Measurements from ENCODE around the gene PLXNA1.

Gene PLXNA1

GRCh38 chr3:126952983-126953660, 29.8 kb upstream of the PLXNA1 start:
- no peak for DNase-seq (ENCODE audit: low read depth)

DNA sequence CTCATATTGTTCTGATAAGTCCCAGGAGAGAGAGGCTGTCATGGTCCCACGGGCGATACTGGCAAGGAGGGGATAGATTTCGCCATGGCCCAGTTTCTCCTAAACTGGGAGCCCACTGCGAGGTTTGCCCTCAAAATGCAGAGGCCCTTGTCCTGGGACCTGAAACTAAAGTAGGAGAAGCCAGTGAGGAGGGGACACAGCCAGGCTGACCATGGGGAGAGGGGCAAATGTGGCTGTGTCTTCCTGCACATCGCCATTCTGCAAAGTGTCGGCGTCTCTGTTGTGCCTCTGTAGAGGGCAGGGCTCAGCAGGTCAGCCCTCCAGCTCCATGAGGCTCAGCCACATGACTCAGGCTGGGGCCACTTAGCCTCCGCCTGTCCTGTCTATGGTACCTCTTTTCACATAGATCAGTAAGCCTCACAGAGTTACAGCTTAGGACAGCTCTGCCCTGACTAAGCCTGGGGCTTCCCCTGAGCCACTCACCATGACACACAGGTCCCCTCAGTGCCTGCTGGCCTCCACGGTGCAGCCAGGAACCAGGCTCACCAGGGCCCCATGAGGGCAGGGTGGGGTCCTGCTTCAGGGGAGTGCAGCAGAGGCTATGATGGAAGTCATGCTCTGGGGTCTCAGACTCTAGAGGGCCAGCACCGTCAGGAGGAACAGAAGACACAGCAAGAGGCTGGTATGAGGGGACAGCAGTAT, 28.6 kb upstream of the PLXNA1 start:
- DNase-seq (ENCODE audit: low read depth): no peak

- DNase-seq (ENCODE audit: low read depth): no peak
Observed at GRCh38 chr3:126955004-126955790, 27.7 kb upstream of the PLXNA1 start.

DNA sequence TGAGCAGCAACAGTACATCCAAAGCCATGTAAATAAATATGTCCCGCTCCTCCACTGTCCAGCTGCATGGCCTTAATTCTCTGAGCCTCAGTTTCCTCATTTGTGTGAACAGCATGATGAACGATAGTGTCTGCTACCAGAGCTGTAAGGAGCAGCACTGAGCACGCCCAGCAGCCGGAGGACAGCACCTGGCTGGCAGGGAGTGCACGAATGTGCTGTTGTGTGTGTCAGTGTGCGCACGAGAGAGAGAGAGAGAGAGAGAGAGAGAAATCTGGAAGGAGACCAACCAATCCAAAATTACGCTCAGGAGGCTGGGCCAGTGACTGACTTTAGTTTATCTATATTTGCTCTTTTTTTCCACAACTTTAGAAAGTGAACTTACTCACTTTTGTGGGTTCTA, 26.6 kb upstream of the PLXNA1 start:
- no peak for DNase-seq (ENCODE audit: low read depth)

GRCh38 chr3:126956866-126957650, 25.9 kb upstream of the PLXNA1 start:
- DNase-seq (ENCODE audit: low read depth): no peak

- DNase-seq (ENCODE audit: low read depth): no peak
Observed at GRCh38 chr3:126957776-126958637, 24.9 kb upstream of the PLXNA1 start.

DNA sequence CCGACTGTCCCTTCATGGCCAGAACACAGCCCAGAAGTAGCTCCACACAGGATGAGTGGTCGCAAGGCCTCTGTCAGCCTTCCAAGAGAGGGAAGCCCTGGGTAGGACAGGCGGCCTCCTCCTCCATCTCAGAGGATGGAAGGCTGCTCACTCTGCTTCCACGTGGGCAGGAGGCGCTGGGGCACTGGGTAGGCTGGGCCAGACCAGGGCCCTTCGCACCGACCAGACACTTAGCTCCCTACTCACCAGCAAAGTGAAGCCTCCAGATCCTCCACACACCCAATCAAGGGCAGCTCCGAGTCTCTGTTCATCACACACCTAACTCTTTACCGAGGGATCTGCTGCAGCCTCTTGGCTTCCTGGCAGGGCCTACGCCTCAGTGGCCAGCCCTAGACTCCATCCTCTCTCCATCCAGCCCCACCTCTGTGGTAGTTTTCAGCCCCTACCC, 24.3 kb upstream of the PLXNA1 start:
- no peak for DNase-seq (ENCODE audit: low read depth)

- DNase-seq (ENCODE audit: low read depth): no peak
Observed at GRCh38 chr3:126959136-126959920, 23.6 kb upstream of the PLXNA1 start.

DNA sequence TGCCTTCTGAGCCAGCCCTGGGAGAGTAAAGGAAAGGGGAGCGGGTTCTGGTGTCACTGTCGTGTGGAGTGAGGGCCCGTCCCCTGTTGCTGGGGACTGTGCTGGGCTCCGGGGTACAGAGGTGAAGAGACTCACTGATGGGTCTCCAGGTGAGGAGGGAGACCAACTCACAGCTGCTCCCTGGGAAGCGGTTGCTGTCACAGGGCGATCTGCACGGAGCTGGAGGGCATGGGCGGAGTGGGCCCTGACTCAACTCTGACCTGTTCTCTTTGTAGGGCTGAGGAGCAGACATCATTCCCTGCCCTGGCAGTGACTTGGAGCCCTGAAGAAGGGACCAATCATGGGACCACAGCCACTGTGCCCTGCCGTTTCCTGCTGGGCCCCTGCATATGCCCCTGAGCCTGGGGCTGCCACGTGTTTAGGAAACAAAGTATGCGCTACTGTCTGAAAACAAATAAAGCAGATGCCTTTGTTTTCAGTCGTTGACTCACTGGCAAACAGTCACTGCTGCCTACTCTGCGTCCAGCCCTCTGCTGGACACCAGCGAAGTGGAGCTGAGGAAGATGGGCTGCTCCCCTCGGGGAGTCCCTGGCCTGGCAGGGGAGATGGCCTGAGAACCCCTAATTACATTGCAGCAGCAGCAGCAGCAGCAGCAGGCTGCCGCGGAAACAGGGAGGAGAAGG, 22.9 kb upstream of the PLXNA1 start:
- DNase-seq (ENCODE audit: low read depth): no peak

- DNase-seq (ENCODE audit: low read depth): no peak
Observed at GRCh38 chr3:126960604-126960995, 22.3 kb upstream of the PLXNA1 start.

- DNase-seq (ENCODE audit: low read depth): no peak
Observed at GRCh38 chr3:126961191-126961790, 21.6 kb upstream of the PLXNA1 start.

- no peak for DNase-seq (ENCODE audit: low read depth)
Observed at GRCh38 chr3:126961791-126962461, 21.0 kb upstream of the PLXNA1 start.

- DNase-seq (ENCODE audit: low read depth): no peak
Observed at GRCh38 chr3:126962756-126963155, 20.2 kb upstream of the PLXNA1 start.

GRCh38 chr3:126963261-126964190, 19.4 kb upstream of the PLXNA1 start:
- no peak for DNase-seq (ENCODE audit: low read depth)

GRCh38 chr3:126964261-126964660, 18.7 kb upstream of the PLXNA1 start:
- DNase-seq (ENCODE audit: low read depth): no peak

GRCh38 chr3:126964950-126965349, 18.0 kb upstream of the PLXNA1 start:
- no peak for DNase-seq (ENCODE audit: low read depth)

DNA sequence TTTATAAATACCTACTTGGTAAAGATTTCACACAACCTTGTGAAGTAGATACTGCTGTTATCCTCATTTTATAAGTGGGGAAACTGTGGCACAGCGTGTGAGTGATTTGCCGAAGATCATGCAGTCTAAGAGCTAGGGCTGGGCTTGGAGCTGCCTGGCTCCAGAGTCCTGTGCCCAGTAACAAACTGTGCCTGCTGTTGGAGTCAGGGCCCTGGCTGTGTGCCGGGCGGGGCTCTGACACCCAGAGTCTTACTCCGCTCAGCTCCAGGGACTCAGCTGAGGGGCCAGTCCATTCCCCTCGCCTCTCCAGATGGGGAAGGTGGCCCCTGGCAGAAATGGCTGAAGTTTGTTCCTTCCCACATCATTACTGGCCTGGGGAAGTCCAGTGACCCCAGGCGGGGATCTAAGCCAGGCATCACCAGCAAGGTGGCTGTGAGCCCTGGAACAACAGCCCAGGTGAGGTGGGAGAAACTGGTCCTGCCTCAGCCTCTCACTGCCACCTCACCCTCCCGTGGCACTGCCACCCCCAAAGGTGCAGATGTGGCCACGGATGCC, 17.3 kb upstream of the PLXNA1 start:
- no peak for DNase-seq (ENCODE audit: low read depth)

Measured in HS-27A (cell line).